ENCODE data around the gene SERPINA9. TPM values are rescaled to one million over a fixed set of nuclear protein-coding genes. Genes with fewer than 3 reads are reported as not detected.

SERPINA9 gene
- total and polyA plus RNA-seq, 2 of the 8 experiments (the other 6 are each of a cell fraction or from before 2014, with no cell fraction given): not detected

GRCh38 chr14:94451091-94451771 is 24.8 kb downstream of the SERPINA9 start:
- no peak overlapping the region for H3K9ac ChIP-seq (replicated peaks in 1 of 4; ENCODE audit: extremely low read depth in 1 of 4, low read depth in 3 of 4, low read length in 3 of 4)
- H2BK20ac ChIP-seq (ENCODE audit: low read length): peak overlapping the region; percentile 97; the same call in 1 of the 2 replicates
- no peaks in the 10 kb centered on the region; a peak in 1 of 7 replicates for H3K27me3 ChIP-seq (replicated peaks in 1 of 4; ENCODE audit: control insufficient read depth in 3 of 4, extremely low read depth in 1 of 4, insufficient read depth in 3 of 4, low read length in 3 of 4)
- TF ChIP-seq TCF12 (IDR thresholded peaks at IDR 0.05; ENCODE audit: low read depth, low read length) (no peak), SP4 (IDR thresholded peaks at IDR 0.05; ENCODE audit: low read length) (no peak), CHD2 (IDR thresholded peaks at IDR 0.05; ENCODE audit: low read length) (peak; percentile 24; the same call in 1 of the 2 replicates), SAP30 (IDR thresholded peaks at IDR 0.05; ENCODE audit: insufficient read depth, insufficient replicate concordance, low read length) (no peak), YY1 (IDR thresholded peaks at IDR 0.05; ENCODE audit: low read depth, low read length) (0 out of 2 replicates have a peak, but pooled peaks have one; percentile 10), TAF7 (optimal IDR thresholded peaks at IDR 0.05; ENCODE audit: borderline replicate concordance, low read depth, low read length) (no peak), CREB1 (IDR thresholded peaks at IDR 0.05) (0 out of 2 replicates have a peak, but pooled peaks have one; percentile 18), HDAC2 (IDR thresholded peaks at IDR 0.05; ENCODE audit: borderline replicate concordance in 1 of 2, low read depth in 2 of 2, low read length in 2 of 2) (peak in 1 of 2 experiments; percentile 71; a peak in 1 of 4 replicates), JUND (IDR thresholded peaks at IDR 0.05; ENCODE audit: low read length) (0 out of 2 replicates have a peak, but pooled peaks have one; percentile 7)
- peak in 1 of 2 experiments; percentile 63 for DNase-seq (ENCODE audit: low read depth in 1 of 2, low spot score in 2 of 2)
- 0 out of 2 replicates have a peak overlapping the region, but pooled peaks have one; percentile 77 for H2BK15ac ChIP-seq (ENCODE audit: low read length)
- H4K5ac ChIP-seq (ENCODE audit: insufficient read length, low read depth, low read length): peak overlapping the region; percentile 14
- no peaks in the 10 kb centered on the region for H3K36me3 ChIP-seq (ENCODE audit: control insufficient read depth in 2 of 4, insufficient read depth in 4 of 4, low read length in 3 of 4)
- H3K4ac ChIP-seq (replicated peaks; ENCODE audit: insufficient read length, low read depth, low read length): no peak overlapping the region
- H3K14ac ChIP-seq (ENCODE audit: insufficient read length): no peak overlapping the region
- no peaks in the 10 kb centered on the region for H4K20me1 ChIP-seq (replicated peaks in 1 of 2; ENCODE audit: control insufficient read depth in 1 of 2, insufficient read depth in 2 of 2, low read length in 2 of 2)
- peak; percentile 84 for FAIRE-seq
- H3K23me2 ChIP-seq (ENCODE audit: low read depth, low read length): peaks cover 2% of the 10 kb centered on the region; the same call in 1 of the 2 replicates
- WGBS, 2 experiments (ENCODE audit: extremely low coverage in 1 of 2, insufficient coverage in 1 of 2, insufficient read length in 1 of 2, insufficient replicate concordance in 2 of 2, low coverage in 1 of 2, low lambda C conversion rate in 2 of 2, missing lambda C conversion rate in 1 of 2): 1% methylated on average over 8 of the region's 8 CpGs; no CpG with 5 or more reads in 1 of the 2 experiments
- no peaks in the 10 kb centered on the region for H3K79me1 ChIP-seq (ENCODE audit: low read depth, low read length)
- peak overlapping the region; percentile 12; the same call in 1 of the 2 replicates for H3K27ac ChIP-seq (ENCODE audit: low read depth, low read length)
- 0 out of 4 replicates have a peak, but pooled peaks cover 0 to 5% of the 10 kb centered on the region in 2 experiments for H3K9me3 ChIP-seq (ENCODE audit: insufficient read depth in 2 of 2, low read depth in 1 of 2, low read length in 1 of 2)
- no peak overlapping the region for H4K8ac ChIP-seq (ENCODE audit: extremely low read depth, insufficient read depth, low read length)
- H3K56ac ChIP-seq (replicated peaks; ENCODE audit: insufficient read length, low read depth, low read length): no peak overlapping the region
- H3K4me3 ChIP-seq (ENCODE audit: extremely low read depth in 1 of 4, insufficient read depth in 2 of 4, low read depth in 3 of 4, low read length in 4 of 4): peak overlapping the region in 3 of 4 experiments; percentile 14 to 45 (median 23); a peak in 5 of 8 replicates
- H3K23ac ChIP-seq (ENCODE audit: insufficient read length): no peak overlapping the region
- H2BK5ac ChIP-seq (ENCODE audit: low read depth, low read length): peak overlapping the region; percentile 55; the same call in 1 of the 2 replicates
- H2AK5ac ChIP-seq (ENCODE audit: low read depth, low read length): no peak overlapping the region
- H3K18ac ChIP-seq (ENCODE audit: extremely low read depth, low read length): peak overlapping the region; percentile 85
- no peaks in the 10 kb centered on the region for H3K79me2 ChIP-seq (ENCODE audit: control insufficient read depth in 1 of 2, insufficient read depth in 2 of 2, low read length in 2 of 2)
- peaks cover 10 to 27% (median 19%) of the 10 kb centered on the region in 4 experiments for H3K4me1 ChIP-seq (replicated peaks in 1 of 4; ENCODE audit: control insufficient read depth in 3 of 4, insufficient read depth in 4 of 4, low read length in 3 of 4)
- H3K4me2 ChIP-seq (ENCODE audit: insufficient read depth in 1 of 2, low read depth in 2 of 2, low read length in 2 of 2): peak overlapping the region; percentile 47 to 75
- no peak overlapping the region for H2BK12ac ChIP-seq (ENCODE audit: low read depth, low read length)
- H2AFZ ChIP-seq (ENCODE audit: low read length): no peak overlapping the region
- H4K91ac ChIP-seq (replicated peaks; ENCODE audit: insufficient read length, low read length): peak overlapping the region; percentile 78
- ChIA-PET POLR2A (ENCODE audit: partially characterized antibody) (interaction anchor here (0.6 to 1.5 kb wide), 4 partner anchors 10 to 319 kb away, joined by 3 to 8 read pairs (median 4); partner anchors contain the start of gene GSC), CTCF (ENCODE audit: partially characterized antibody) (interaction anchor here (0.7 to 2.5 kb wide), 7 partner anchors 17 to 191 kb away, joined by 3 to 13 read pairs (median 4); no protein-coding TSS in a partner anchor)
- H2BK120ac ChIP-seq (replicated peaks; ENCODE audit: low read depth, low read length): no peak overlapping the region

Measured in H1 (cell line).